Neutrophil (primary cell): Measurements from ENCODE around the gene PHC3.

Experiments
- H3K27ac ChIP-seq: fragments of 200-600 bp; sonication (generic); 2 replicates; pipeline ENCODE4 v1.5.1; 2016; ENCODE audit warnings: mild to moderate bottlenecking, moderate library complexity
- H3K27me3 ChIP-seq: fragments of 200-600 bp; sonication (generic); 2 replicates; pipeline ENCODE4 v1.6.0; 2016; ENCODE audit warnings: mild to moderate bottlenecking
- H3K36me3 ChIP-seq: fragments of 200-600 bp; sonication (generic); 2 replicates; pipeline ENCODE4 v1.5.1; 2017
- H3K4me1 ChIP-seq, 2 experiments: fragments of 200-600 bp in 1 of 2; sonication (generic) in 1 of 2; 1 replicate in 1 of 2; 2 replicates in 1 of 2; pipeline versions ENCODE4 v1.5.1 to v1.6.1; 2013 to 2016; ENCODE audit warnings: low read depth in 1 of 2, low read length in 1 of 2, mild to moderate bottlenecking in 1 of 2, moderate library complexity in 1 of 2; ENCODE audit not compliant: control insufficient read depth in 1 of 2, insufficient read depth in 1 of 2
- H3K4me3 ChIP-seq, 2 experiments: fragments of 200-600 bp in 1 of 2; sonication (generic) in 1 of 2; 1 replicate in 1 of 2; 2 replicates in 1 of 2; pipeline ENCODE4 v1.5.1; 2013 to 2016; ENCODE audit warnings: low read depth in 1 of 2, low read length in 1 of 2, mild to moderate bottlenecking in 1 of 2, moderate library complexity in 1 of 2
- H3K9me3 ChIP-seq: fragments of 200-600 bp; sonication (generic); 2 replicates; pipeline ENCODE4 v1.5.1; 2016
- TF ChIP-seq, protein P1 (sequence below): fragments of 200-600 bp; sonication (generic); IDR thresholded peaks from 2 replicates; pipeline ENCODE4 v1.5.1; 2016; ENCODE audit warnings: antibody characterized with exemption

Gene PHC3, protein sequence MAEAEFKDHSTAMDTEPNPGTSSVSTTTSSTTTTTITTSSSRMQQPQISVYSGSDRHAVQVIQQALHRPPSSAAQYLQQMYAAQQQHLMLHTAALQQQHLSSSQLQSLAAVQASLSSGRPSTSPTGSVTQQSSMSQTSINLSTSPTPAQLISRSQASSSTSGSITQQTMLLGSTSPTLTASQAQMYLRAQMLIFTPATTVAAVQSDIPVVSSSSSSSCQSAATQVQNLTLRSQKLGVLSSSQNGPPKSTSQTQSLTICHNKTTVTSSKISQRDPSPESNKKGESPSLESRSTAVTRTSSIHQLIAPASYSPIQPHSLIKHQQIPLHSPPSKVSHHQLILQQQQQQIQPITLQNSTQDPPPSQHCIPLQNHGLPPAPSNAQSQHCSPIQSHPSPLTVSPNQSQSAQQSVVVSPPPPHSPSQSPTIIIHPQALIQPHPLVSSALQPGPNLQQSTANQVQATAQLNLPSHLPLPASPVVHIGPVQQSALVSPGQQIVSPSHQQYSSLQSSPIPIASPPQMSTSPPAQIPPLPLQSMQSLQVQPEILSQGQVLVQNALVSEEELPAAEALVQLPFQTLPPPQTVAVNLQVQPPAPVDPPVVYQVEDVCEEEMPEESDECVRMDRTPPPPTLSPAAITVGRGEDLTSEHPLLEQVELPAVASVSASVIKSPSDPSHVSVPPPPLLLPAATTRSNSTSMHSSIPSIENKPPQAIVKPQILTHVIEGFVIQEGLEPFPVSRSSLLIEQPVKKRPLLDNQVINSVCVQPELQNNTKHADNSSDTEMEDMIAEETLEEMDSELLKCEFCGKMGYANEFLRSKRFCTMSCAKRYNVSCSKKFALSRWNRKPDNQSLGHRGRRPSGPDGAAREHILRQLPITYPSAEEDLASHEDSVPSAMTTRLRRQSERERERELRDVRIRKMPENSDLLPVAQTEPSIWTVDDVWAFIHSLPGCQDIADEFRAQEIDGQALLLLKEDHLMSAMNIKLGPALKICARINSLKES

DNA sequence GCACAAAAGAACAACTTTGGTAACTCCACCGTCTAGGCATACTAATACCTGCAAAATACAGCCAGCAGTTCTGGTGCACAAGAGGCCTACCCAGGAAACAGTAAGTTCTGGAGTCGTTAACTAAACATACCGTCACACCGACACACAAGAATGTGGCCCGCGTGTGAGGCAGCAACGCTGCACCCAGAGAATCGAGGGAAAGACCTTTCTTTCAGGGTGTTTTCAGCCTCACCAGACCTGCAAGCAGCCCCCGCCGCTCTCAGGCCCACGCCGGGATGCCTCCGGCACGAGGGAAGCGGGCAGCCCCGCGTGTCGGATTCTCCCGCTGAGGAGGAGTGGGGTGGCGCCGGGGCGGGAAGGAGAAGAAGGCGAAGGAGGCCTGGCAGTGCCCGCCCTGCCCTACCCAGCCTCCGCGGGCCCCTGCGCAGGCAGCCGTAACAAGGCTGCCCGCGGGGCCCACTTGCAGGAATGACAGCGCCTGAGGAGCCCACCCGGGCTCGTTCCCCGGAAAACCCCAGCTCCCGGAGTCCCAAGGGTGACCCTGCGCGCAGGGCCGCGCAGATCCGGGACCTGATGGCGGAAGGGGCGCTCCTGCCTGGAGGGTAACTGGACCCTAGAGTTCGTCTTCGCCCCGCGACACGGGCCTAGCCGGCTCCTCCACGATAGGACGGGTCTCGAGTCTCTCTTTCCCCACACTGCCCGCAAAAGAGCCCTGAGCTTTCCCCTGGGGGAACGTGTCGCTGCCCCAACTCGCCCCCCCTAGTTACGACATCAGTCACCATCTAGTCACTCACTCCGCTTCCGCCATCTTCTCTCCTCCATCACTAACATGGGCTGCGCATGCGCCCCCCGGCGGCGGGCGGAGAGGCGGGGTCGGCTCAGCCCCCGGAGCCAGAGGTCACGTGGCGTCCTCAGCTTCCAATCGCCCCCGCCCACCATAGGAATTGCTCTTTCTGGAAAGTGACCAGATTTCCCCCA is at the start of gene PHC3:
PHC3 (minus strand) TSS at position 826 of the 978 bp plus-strand sequence; CDS start at position 808, 18 bp downstream.
- H3K9me3 ChIP-seq, result no peaks in the 10 kb centered on the region
- H3K27ac ChIP-seq, result peak within 1 kb of the TSS; percentile 97
- H3K4me3 ChIP-seq, result peak within 1 kb of the TSS; percentile 94 to 98
- H3K27me3 ChIP-seq, result no peaks in the 10 kb centered on the region
- TF ChIP-seq, protein P1, sequence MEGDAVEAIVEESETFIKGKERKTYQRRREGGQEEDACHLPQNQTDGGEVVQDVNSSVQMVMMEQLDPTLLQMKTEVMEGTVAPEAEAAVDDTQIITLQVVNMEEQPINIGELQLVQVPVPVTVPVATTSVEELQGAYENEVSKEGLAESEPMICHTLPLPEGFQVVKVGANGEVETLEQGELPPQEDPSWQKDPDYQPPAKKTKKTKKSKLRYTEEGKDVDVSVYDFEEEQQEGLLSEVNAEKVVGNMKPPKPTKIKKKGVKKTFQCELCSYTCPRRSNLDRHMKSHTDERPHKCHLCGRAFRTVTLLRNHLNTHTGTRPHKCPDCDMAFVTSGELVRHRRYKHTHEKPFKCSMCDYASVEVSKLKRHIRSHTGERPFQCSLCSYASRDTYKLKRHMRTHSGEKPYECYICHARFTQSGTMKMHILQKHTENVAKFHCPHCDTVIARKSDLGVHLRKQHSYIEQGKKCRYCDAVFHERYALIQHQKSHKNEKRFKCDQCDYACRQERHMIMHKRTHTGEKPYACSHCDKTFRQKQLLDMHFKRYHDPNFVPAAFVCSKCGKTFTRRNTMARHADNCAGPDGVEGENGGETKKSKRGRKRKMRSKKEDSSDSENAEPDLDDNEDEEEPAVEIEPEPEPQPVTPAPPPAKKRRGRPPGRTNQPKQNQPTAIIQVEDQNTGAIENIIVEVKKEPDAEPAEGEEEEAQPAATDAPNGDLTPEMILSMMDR, result peak; percentile 13
- H3K36me3 ChIP-seq, result peaks cover 18% of the 10 kb centered on the region
- H3K4me1 ChIP-seq, result peaks cover 32% of the 10 kb centered on the region in 2 experiments

DNA sequence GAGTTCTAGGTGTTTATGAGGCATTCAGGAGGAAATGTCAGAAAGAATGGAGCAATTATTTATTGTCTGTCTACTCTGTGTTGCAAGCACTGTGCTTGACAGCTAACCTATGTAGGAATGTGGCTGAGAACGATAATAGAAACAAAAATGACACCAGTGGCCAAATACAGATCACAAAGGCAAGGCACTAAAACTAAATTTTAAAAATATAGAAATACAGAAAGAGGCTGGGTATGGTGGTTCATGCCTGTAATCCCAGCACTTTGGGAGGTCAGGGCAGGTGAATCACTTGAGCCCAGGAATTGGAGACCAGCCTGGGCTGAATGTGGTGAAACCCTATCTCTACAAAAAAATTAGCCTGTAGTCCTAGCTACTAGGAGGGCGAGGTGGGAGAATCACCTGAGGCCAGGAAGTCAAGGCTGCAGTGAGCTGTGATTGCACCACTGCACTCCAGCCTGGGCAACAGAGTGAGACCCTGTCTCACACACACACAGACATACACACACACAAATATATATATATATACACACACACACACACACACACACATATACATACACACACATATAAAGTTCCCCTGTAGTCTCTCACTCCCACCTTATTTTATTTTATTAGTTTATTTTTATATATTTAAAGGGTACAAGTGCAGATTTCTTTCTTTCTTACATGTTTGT is 46.7 kb upstream of the PHC3 start:
- H3K4me1 ChIP-seq, result peaks cover 4 to 8% of the 10 kb centered on the region in 2 experiments
- no peak overlapping the region for H3K4me3 ChIP-seq
- no peaks in the 10 kb centered on the region for H3K9me3 ChIP-seq
- H3K27ac ChIP-seq, result no peak overlapping the region
- TF ChIP-seq, protein P1, result no peak
- no peaks in the 10 kb centered on the region for H3K36me3 ChIP-seq
- no peaks in the 10 kb centered on the region for H3K27me3 ChIP-seq

DNA sequence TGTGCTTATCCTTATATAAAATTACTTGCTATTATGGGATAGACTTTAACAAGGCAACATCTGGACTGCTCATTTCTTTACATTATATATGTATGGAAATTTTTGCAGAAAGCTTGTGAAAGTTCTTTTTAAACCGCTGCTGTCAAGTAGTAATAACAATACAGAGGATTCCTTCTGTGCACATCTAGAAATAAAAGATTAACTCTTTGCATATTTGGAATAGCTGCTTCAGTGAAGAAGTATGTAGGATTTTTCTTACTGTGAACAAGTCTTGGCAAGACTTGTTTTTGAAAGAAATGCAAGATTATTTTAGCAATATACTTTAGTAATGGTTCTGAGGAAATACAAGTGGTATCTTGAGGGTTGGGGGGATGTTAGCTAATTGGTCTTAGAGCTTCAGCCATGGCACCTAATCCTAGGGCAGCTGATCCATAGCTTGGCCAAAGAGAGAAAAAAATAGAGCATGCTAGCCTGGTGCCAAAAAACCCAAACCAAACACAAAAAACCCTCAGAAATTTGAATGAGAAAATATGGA is 45.0 kb upstream of the PHC3 start:
- TF ChIP-seq, protein P1, result no peak
- no peaks in the 10 kb centered on the region for H3K36me3 ChIP-seq
- H3K4me3 ChIP-seq, result no peak overlapping the region
- H3K9me3 ChIP-seq, result no peaks in the 10 kb centered on the region
- H3K27ac ChIP-seq, result no peak overlapping the region
- no peaks in the 10 kb centered on the region for H3K27me3 ChIP-seq
- H3K4me1 ChIP-seq, result peaks cover 14 to 17% of the 10 kb centered on the region in 2 experiments

DNA sequence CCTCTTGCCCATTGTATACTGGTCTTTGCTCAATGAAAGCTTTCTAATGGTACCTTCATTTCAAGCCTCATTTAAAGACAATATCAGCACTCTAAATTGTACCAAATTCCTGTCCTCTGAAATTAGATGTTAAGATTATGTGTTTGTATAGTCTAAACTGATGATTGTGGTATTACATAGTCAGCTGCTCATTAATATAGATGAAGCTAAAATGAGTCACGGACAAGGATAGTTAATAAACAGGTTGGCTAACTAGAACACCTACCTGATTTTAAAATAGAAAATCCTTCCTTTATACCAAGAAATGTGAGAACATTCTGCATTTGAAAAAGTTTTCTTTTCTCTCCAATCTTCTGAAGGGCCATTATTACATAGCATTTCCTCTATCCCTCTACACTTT is 43.6 kb upstream of the PHC3 start:
- Histone ChIP-seq H3K36me3 (no peaks in the 10 kb centered on the region), H3K4me3 (no peak overlapping the region), H3K27ac (no peak overlapping the region), H3K4me1 (peaks cover 15 to 17% of the 10 kb centered on the region in 2 experiments), H3K27me3 (no peaks in the 10 kb centered on the region), H3K9me3 (no peaks in the 10 kb centered on the region)
- TF ChIP-seq, protein P1, result no peak
